Endothelial cell of umbilical vein (primary cell): ENCODE measurements around the gene MSX2. TPM values are rescaled to one million over a fixed set of nuclear protein-coding genes. Genes with fewer than 3 reads are reported as not detected.

Experiments
- BruUV-seq: library from RNA; stranded (reverse); fragments of 400-500 nt; replicated peaks from 2 replicates; lab custom pipeline; 2021; lab: Mats Ljungman, UMichigan
- CTCF ChIA-PET: fragments of 300-600, 350-600 bp; sonication (Branson Sonifier 250); formaldehyde crosslinking; loops from one replicate; lab custom pipeline; 2021; ENCODE audit warnings: antibody characterized with exemption, inconsistent platforms; lab: Charles Lee
- POLR2A ChIA-PET: fragments of 300-600, 350-600 bp; sonication (Branson Sonifier 250); formaldehyde crosslinking; loops from one replicate; lab custom pipeline; 2021; ENCODE audit warnings: antibody characterized with exemption, inconsistent platforms; lab: Charles Lee
- DNase-seq: peaks from one replicate; pipeline ENCODE4 v3.0.0-alpha.2; 2011; ENCODE audit warnings: low read depth, low spot score
- FAIRE-seq: peaks from 2 replicates; lab custom pipeline; 2011; peaks lifted over from hg19 to GRCh38; lab: Jason Lieb, UNC
- H2AFZ ChIP-seq: 2 replicates; pipeline ENCODE4 v1.6.0; 2012; ENCODE audit warnings: low read depth, low read length, control low read depth, inconsistent platforms
- H3K27ac ChIP-seq: 2 replicates; pipeline ENCODE4 v1.5.1; 2011; ENCODE audit warnings: low read depth, mild to moderate bottlenecking, control low read depth, low read length, moderate library complexity; ENCODE audit not compliant: insufficient read depth
- H3K27me3 ChIP-seq, 2 experiments: 2 replicates each; pipeline versions ENCODE4 v1.6.0 to v1.6.1; 2011; ENCODE audit warnings: low read length in 2 of 2, mixed read lengths in 1 of 2; ENCODE audit not compliant: control insufficient read depth in 2 of 2, insufficient read depth in 2 of 2
- H3K36me3 ChIP-seq, 2 experiments: 2 replicates in 1 of 2; 3 replicates in 1 of 2; pipeline ENCODE4 v1.5.1; 2011; ENCODE audit warnings: low read length in 2 of 2, mild to moderate bottlenecking in 1 of 2, moderate library complexity in 1 of 2; ENCODE audit not compliant: control insufficient read depth in 2 of 2, insufficient read depth in 2 of 2; ENCODE audit errors: extremely low read depth in 1 of 2
- H3K4me1 ChIP-seq: 3 replicates; pipeline ENCODE4 v1.5.1; 2011; ENCODE audit warnings: mild to moderate bottlenecking, low read length; ENCODE audit not compliant: control insufficient read depth, insufficient read depth; ENCODE audit errors: extremely low read depth
- H3K4me2 ChIP-seq: 2 replicates; pipeline ENCODE4 v1.6.1; 2011; ENCODE audit warnings: low read length, control low read depth, mixed read lengths; ENCODE audit not compliant: insufficient read depth
- H3K4me3 ChIP-seq, 3 experiments: fragments of 200-600 bp in 1 of 3; sonication (generic), shearing (Covaris generic) in 1 of 3; replicated peaks in 1 of 3; 2 replicates each; pipeline ENCODE4 v1.5.1; 2011 to 2016; ENCODE audit warnings: control low read depth in 3 of 3, low read length in 3 of 3, mild to moderate bottlenecking in 2 of 3, inconsistent platforms in 1 of 3, low read depth in 1 of 3, moderate library complexity in 1 of 3; ENCODE audit not compliant: insufficient read depth in 1 of 3
- H3K79me2 ChIP-seq: 2 replicates; pipeline ENCODE4 v1.6.0; 2012; ENCODE audit warnings: low read length, inconsistent platforms; ENCODE audit not compliant: control insufficient read depth, insufficient read depth
- H3K9ac ChIP-seq: replicated peaks from 2 replicates; pipeline ENCODE3; 2011; ENCODE audit warnings: low read length, control low read depth; ENCODE audit not compliant: insufficient read depth; ENCODE audit errors: extremely low read depth
- H3K9me1 ChIP-seq: replicated peaks from 3 replicates; pipeline ENCODE4 v1.6.0; 2011; ENCODE audit warnings: mild to moderate bottlenecking, low read length; ENCODE audit not compliant: control insufficient read depth, insufficient read depth; ENCODE audit errors: extremely low read depth
- H3K9me3 ChIP-seq: replicated peaks from 2 replicates; pipeline ENCODE4 v1.5.1; 2012; ENCODE audit warnings: low read length, inconsistent platforms; ENCODE audit not compliant: control insufficient read depth, insufficient read depth
- H4K20me1 ChIP-seq: replicated peaks from 2 replicates; pipeline ENCODE3; 2011; ENCODE audit warnings: mild to moderate bottlenecking, low read length; ENCODE audit not compliant: control insufficient read depth, insufficient read depth; ENCODE audit errors: extremely low read depth
- CTCF ChIP-seq, 2 donors: IDR thresholded peaks; 1 replicate in 1 of 2; 2 replicates in 1 of 2; pipeline ENCODE4 v1.5.1; 2011; ENCODE audit warnings: low read length in 2 of 2, mild to moderate bottlenecking in 2 of 2, moderate library complexity in 2 of 2, control low read depth in 1 of 2, inconsistent platforms in 1 of 2, low read depth in 1 of 2; ENCODE audit not compliant: insufficient read depth in 1 of 2; ENCODE audit errors: extremely low read depth in 1 of 2
- EZH2 ChIP-seq: IDR thresholded peaks from 2 replicates; pipeline ENCODE4 v1.6.1; 2012; ENCODE audit warnings: borderline replicate concordance, low read depth, mild to moderate bottlenecking, moderate library complexity, low read length, inconsistent platforms; ENCODE audit not compliant: severe bottlenecking
- FOS ChIP-seq: IDR thresholded peaks from 2 replicates; pipeline ENCODE4 v1.6.1; 2011; ENCODE audit warnings: mild to moderate bottlenecking, low read length, moderate library complexity, borderline replicate concordance; ENCODE audit not compliant: insufficient read depth
- GATA2 ChIP-seq: IDR thresholded peaks from 2 replicates; pipeline ENCODE4 v1.7.0; 2011; ENCODE audit warnings: low read depth, mild to moderate bottlenecking, moderate library complexity, mixed read lengths, low read length; ENCODE audit not compliant: insufficient read length, insufficient read depth
- JUN ChIP-seq: IDR thresholded peaks from 2 replicates; pipeline ENCODE4 v1.6.1; 2011; ENCODE audit warnings: borderline replicate concordance, low read depth; ENCODE audit not compliant: insufficient read length, insufficient read depth
- MAX ChIP-seq: IDR thresholded peaks from 2 replicates; pipeline ENCODE4 v1.6.1; 2011; ENCODE audit not compliant: insufficient read depth, insufficient read length
- MYC ChIP-seq: IDR thresholded peaks from one replicate; pipeline ENCODE4 v1.6.1; 2011; ENCODE audit warnings: mild to moderate bottlenecking, low read depth, low read length
- POLR2A ChIP-seq: IDR thresholded peaks from 2 replicates; pipeline ENCODE4 v1.6.1; 2012; ENCODE audit warnings: low read depth, mild to moderate bottlenecking, control low read depth, low read length
- POLR2AphosphoS5 ChIP-seq: IDR thresholded peaks from 2 replicates; pipeline ENCODE4 v1.6.1; 2012; ENCODE audit warnings: low read depth, mild to moderate bottlenecking, control low read depth, low read length, moderate library complexity; ENCODE audit not compliant: insufficient read depth
- dilution Hi-C: fragments of 300-500 bp; cut with MboI; formaldehyde crosslinking; loops from one replicate; pipeline ENCODE4 v1.15.0; 2019; ENCODE audit warnings: low sequenced_read_pairs; ENCODE audit not compliant: extremely low pct_ligation_motif_present
- intact Hi-C: fragments of 100-400 bp; cut with micrococcal nuclease; formaldehyde crosslinking; loops from one replicate; pipeline ENCODE4 v1.10.0; 2022
- polyA plus RNA-seq, 4 experiments: library from polyadenylated mRNA; depleted of rRNA in 3 of 4; stranded (reverse) in 3 of 4; unstranded in 1 of 4; fragments of >200 nt; gene quantifications; 2 replicates each; pipeline versions ENCODE4 v1.2.1 to v1.2.3, GENCODE V29; 2011 to 2012; ENCODE audit warnings: missing spikeins in 1 of 4
- total RNA-seq: library from RNA; stranded (reverse); gene quantifications from 2 replicates; pipeline ENCODE4 v1.2.3, GENCODE V29; 2021

MSX2 gene
- total and polyA plus RNA-seq, 2 donors (not counting 3 experiments of a cell fraction or from before 2014, with no cell fraction given), result not detected

GRCh38 chr5:174732036-174733020 lies 7.9 kb downstream of the MSX2 start:
- intact Hi-C loops, result no loop called here
- Histone ChIP-seq H3K9me1 (no peaks in the 10 kb centered on the region), H3K4me1 (no peaks in the 10 kb centered on the region), H3K79me2 (no peaks in the 10 kb centered on the region), H4K20me1 (no peaks in the 10 kb centered on the region), H3K4me3 (no peak overlapping the region), H3K27ac (no peak overlapping the region), H3K4me2 (no peak overlapping the region), H2AFZ (no peak overlapping the region), H3K27me3 (peaks cover 20 to 49% of the 10 kb centered on the region in 2 experiments), H3K36me3 (no peaks in the 10 kb centered on the region), H3K9ac (no peak overlapping the region), H3K9me3 (no peaks in the 10 kb centered on the region)
- ChIA-PET CTCF (no interaction called here), POLR2A (no interaction called here)
- no TSS peak for BruUV-seq
- TF ChIP-seq EZH2 (peak; percentile 55), POLR2A (no peak)
- FAIRE-seq (no peak), DNase-seq (no peak)
- dilution Hi-C loops, result no loop called here

- Histone ChIP-seq H3K4me1 (no peaks in the 10 kb centered on the region), H4K20me1 (no peaks in the 10 kb centered on the region), H3K36me3 (no peaks in the 10 kb centered on the region), H3K27ac (no peak overlapping the region), H3K4me2 (no peak overlapping the region), H2AFZ (no peak overlapping the region), H3K9me3 (no peaks in the 10 kb centered on the region), H3K27me3 (peaks cover 20 to 49% of the 10 kb centered on the region in 2 experiments), H3K4me3 (no peak overlapping the region), H3K9ac (no peak overlapping the region), H3K9me1 (no peaks in the 10 kb centered on the region), H3K79me2 (no peaks in the 10 kb centered on the region)
- FAIRE-seq, result no peak
- ChIA-PET POLR2A (no interaction called here), CTCF (no interaction called here)
- intact Hi-C loops, result no loop called here
- no TSS peak for BruUV-seq
- dilution Hi-C loops, result no loop called here
- DNase-seq, result no peak
- no peak for TF ChIP-seq JUN
- TF ChIP-seq EZH2, result no peak
- TF ChIP-seq CTCF (IDR thresholded peaks at IDR 0.05; ENCODE audit: extremely low read depth in 1 of 2, insufficient read depth in 1 of 2, low read depth in 1 of 2, low read length in 2 of 2), result no peak
- TF ChIP-seq GATA2, result no peak
- no peak for TF ChIP-seq MYC
- TF ChIP-seq POLR2A, result no peak
- no peak for TF ChIP-seq POLR2AphosphoS5
- TF ChIP-seq FOS, result no peak
- no peak for TF ChIP-seq MAX
Observed at GRCh38 chr5:174733091-174733690, 8.8 kb downstream of the MSX2 start.
